Spleen (tissue), 7 donors: ENCODE measurements around the gene TM4SF4.

Experiments used
- CTCF ChIP-seq, 11 experiments: fragments of 200-600 bp in 7 of 11; fragments of 450-650 bp in 4 of 11; sonication (generic) in 4 of 11; IDR thresholded peaks in 8 of 11; conservative IDR thresholded peaks in 3 of 11; 1 replicate in 7 of 11; 2 replicates in 4 of 11; pipeline versions ENCODE4 v1.4.0 to v1.8.0; 2016 to 2021; ENCODE audit warnings: antibody characterized with exemption in 11 of 11, inconsistent platforms in 4 of 11, mild to moderate bottlenecking in 1 of 11
- POLR2A ChIP-seq, 3 donors: fragments of 450-650 bp; IDR thresholded peaks; one replicate each; pipeline ENCODE4 v1.5.1; 2017; ENCODE audit warnings: antibody characterized with exemption in 3 of 3, mild to moderate bottlenecking in 1 of 3
- POLR2AphosphoS5 ChIP-seq, 3 donors: sonication (generic); formaldehyde crosslinking; IDR thresholded peaks; one replicate each; pipeline ENCODE4 v1.5.1; 2017; ENCODE audit warnings: antibody characterized with exemption in 3 of 3
- donor health status: DM: no; HTN: no; CAD: no; lungs with moderate emphysema.
- donor health status: DM: no; HTN: no; CAD: no.
- donor health status: DM: no; HTN: no; CAD: no.

- TF ChIP-seq CTCF (IDR thresholded peaks at IDR 0.05 in 8 of 11, conservative IDR thresholded peaks at IDR 0.05 in 3 of 11) (no peak), POLR2A (IDR thresholded peaks at IDR 0.05) (no peak), POLR2AphosphoS5 (IDR thresholded peaks at IDR 0.05) (no peak)
Observed at GRCh38 chr3:149506965-149507364, 32.5 kb downstream of the TM4SF4 start.
